Esophagus muscularis mucosa (tissue), 3 donors: ENCODE measurements around the gene SLC22A25.

Experiments used
- POLR2A ChIP-seq: fragments of 450-650 bp; IDR thresholded peaks from one replicate; pipeline ENCODE4 v1.6.1; 2017; ENCODE audit warnings: antibody characterized with exemption, moderate library complexity, mild to moderate bottlenecking, low read depth
- POLR2AphosphoS5 ChIP-seq, 2 donors: sonication (generic); formaldehyde crosslinking; IDR thresholded peaks; one replicate each; pipeline ENCODE4 v1.6.1; 2017; ENCODE audit warnings: antibody characterized with exemption in 2 of 2
- TF ChIP-seq, protein P1 (sequence below), 3 experiments: fragments of 200-600 bp in 2 of 3; fragments of 450-650 bp in 1 of 3; sonication (generic) in 2 of 3; IDR thresholded peaks; one replicate each; pipeline ENCODE4 v1.5.1; 2017 to 2019; ENCODE audit warnings: antibody characterized with exemption in 3 of 3, mild to moderate bottlenecking in 2 of 3, moderate library complexity in 1 of 3

DNA sequence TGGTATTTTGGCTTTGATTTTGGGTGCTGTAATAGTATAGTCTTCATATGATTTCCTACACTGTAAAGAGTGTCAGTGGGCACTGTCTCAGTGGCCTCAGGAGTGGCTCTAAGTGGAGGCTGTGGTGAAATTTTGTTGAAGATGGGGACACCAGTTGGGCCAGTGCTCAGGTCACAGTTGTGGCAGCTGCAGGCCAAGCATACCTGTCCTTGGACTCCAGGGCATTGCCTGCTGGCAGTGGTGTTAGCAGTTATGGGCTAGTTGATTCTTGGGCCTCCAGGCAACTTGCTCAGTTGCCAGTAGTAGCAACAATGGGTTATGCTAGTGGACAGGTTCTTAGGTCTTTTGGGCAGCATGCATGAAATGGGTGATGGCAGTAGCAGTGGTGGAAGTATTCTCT lies 39.2 kb upstream of the SLC22A25 start:
- TF ChIP-seq POLR2A = no peak
- TF ChIP-seq, protein P1, sequence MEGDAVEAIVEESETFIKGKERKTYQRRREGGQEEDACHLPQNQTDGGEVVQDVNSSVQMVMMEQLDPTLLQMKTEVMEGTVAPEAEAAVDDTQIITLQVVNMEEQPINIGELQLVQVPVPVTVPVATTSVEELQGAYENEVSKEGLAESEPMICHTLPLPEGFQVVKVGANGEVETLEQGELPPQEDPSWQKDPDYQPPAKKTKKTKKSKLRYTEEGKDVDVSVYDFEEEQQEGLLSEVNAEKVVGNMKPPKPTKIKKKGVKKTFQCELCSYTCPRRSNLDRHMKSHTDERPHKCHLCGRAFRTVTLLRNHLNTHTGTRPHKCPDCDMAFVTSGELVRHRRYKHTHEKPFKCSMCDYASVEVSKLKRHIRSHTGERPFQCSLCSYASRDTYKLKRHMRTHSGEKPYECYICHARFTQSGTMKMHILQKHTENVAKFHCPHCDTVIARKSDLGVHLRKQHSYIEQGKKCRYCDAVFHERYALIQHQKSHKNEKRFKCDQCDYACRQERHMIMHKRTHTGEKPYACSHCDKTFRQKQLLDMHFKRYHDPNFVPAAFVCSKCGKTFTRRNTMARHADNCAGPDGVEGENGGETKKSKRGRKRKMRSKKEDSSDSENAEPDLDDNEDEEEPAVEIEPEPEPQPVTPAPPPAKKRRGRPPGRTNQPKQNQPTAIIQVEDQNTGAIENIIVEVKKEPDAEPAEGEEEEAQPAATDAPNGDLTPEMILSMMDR (IDR thresholded peaks at IDR 0.05) = no peak
- no peak for TF ChIP-seq POLR2AphosphoS5 (IDR thresholded peaks at IDR 0.05)
